BLaER1 treated with 17β-estradiol and CSF1 and Interleukin-3, amounts not matched to agents 10 nM and 100 nM (cell line): ENCODE data around the gene DCLRE1B.

Experiments
- H3K27ac ChIP-seq, 11 experiments: shearing (Covaris generic); formaldehyde crosslinking; 2 replicates each; pipeline ENCODE4 v1.8.1; 2022
- H3K27me3 ChIP-seq, 11 experiments: shearing (Covaris generic); formaldehyde crosslinking; 2 replicates each; pipeline ENCODE4 v1.8.1; 2022
- H3K36me3 ChIP-seq, 11 experiments: shearing (Covaris generic); formaldehyde crosslinking; 2 replicates each; pipeline ENCODE4 v1.8.1; 2022
- H3K4me1 ChIP-seq, 10 experiments: shearing (Covaris generic); formaldehyde crosslinking; 2 replicates each; pipeline ENCODE4 v1.8.1; 2022
- H3K4me2 ChIP-seq, 11 experiments: shearing (Covaris generic); formaldehyde crosslinking; 2 replicates each; pipeline ENCODE4 v1.8.1; 2022
- H3K4me3 ChIP-seq, 10 experiments: shearing (Covaris generic); formaldehyde crosslinking; 2 replicates each; pipeline ENCODE4 v1.8.1; 2022
- H3K9ac ChIP-seq, 11 experiments: shearing (Covaris generic); formaldehyde crosslinking; 2 replicates each; pipeline ENCODE4 v1.8.1; 2022
- H3K9me3 ChIP-seq, 11 experiments: shearing (Covaris generic); formaldehyde crosslinking; replicated peaks in 1 of 11; 2 replicates each; pipeline ENCODE4 v1.8.1; 2022
- H4K20me1 ChIP-seq, 11 experiments: shearing (Covaris generic); formaldehyde crosslinking; 2 replicates each; pipeline ENCODE4 v1.8.1; 2022
- Cebpa-rat ChIP-seq, 11 experiments: shearing (Covaris generic); IDR thresholded peaks; 2 replicates each; pipeline ENCODE4 v1.8.1; 2022

The DCLRE1B gene

DNA sequence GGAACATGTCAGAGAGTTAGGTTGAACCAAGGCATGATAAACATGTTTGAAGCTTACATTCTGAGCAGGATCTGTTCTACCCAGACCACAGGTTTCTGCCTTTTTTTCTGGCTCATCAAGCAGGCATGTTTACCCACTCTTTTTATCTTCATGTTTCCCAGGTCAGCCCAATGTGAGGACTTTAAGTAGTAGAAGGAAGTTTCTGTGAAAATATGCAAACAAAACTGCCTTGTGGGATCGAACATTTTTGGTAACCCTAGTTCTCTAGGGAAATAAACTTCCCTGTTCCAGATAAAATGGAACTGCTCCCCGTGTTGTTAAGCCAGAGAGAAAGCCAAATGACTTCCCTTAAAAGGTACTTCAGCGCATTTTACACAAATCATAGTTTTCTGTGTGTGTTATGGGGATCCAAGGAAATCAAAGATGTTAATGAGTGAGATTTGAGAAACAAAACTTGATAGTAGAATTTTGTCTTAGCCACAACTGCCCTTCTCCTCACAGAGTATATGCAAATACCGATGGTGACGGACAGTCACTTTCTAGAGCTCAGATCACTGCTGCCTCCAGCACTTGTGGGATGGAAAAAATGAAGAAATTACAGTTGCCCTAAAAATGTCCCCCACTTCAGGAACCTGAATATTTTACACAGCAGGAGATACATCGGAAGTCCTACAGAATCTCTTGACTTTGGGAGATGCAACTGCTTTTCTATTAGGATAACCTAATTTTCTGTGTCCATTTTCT is 23.2 kb downstream of the DCLRE1B start:
- Histone ChIP-seq H3K9ac (peak overlapping the region; percentile 87 to 99 (median 90)), H3K4me3 (peak overlapping the region; percentile 84 to 98 (median 90)), H3K4me1 (peaks cover 41 to 50% (median 45%) of the 10 kb centered on the region in 10 experiments), H4K20me1 (peaks cover 16 to 37% (median 35%) of the 10 kb centered on the region in 11 experiments), H3K9me3 (no peaks in the 10 kb centered on the region), H3K4me2 (peak overlapping the region; percentile 83 to 95 (median 92)), H3K27me3 (no peaks in the 10 kb centered on the region), H3K36me3 (peaks cover 0 to 2% (median 0%) of the 10 kb centered on the region in 11 experiments; a peak in 3 of 22 replicates), H3K27ac (peak overlapping the region; percentile 79 to 98 (median 88))
- TF ChIP-seq Cebpa-rat (IDR thresholded peaks at IDR 0.05) = no peak

GRCh38 chr1:113928941-113929749 is 24.0 kb downstream of the DCLRE1B start, which contains the start of gene HIPK1:
Gene HIPK1, plus strand, starts transcription at chr1:113929324.
- H3K27ac ChIP-seq = peak within 1 kb of the TSS; percentile 79 to 98 (median 88)

GRCh38 chr1:113929750-113930498 is 24.8 kb downstream of the DCLRE1B start:
- H3K4me3 ChIP-seq = peak overlapping the region; percentile 84 to 98 (median 90)
- H3K9me3 ChIP-seq = peaks cover 0 to 5% (median under 1%) of the 10 kb centered on the region in 11 experiments; a peak in 8 of 22 replicates
- peaks cover 23 to 53% (median 50%) of the 10 kb centered on the region in 11 experiments for H4K20me1 ChIP-seq
- peaks cover 44 to 60% (median 50%) of the 10 kb centered on the region in 10 experiments for H3K4me1 ChIP-seq
- TF ChIP-seq Cebpa-rat (IDR thresholded peaks at IDR 0.05) = no peak
- H3K4me2 ChIP-seq = peak overlapping the region; percentile 82 to 96 (median 88)
- peaks cover 0 to 17% (median 6%) of the 10 kb centered on the region in 11 experiments; a peak in 9 of 22 replicates for H3K36me3 ChIP-seq
- H3K9ac ChIP-seq = peak overlapping the region; percentile 87 to 99 (median 90)
- H3K27ac ChIP-seq = peak overlapping the region; percentile 79 to 98 (median 88)
- H3K27me3 ChIP-seq = no peaks in the 10 kb centered on the region

More at GRCh38 chr1:113928941-113929749, 24.0 kb downstream of the DCLRE1B start, which contains the start of gene HIPK1:
- peaks cover 46 to 54% (median 50%) of the 10 kb centered on the region in 10 experiments for H3K4me1 ChIP-seq
- peaks cover 21 to 45% (median 43%) of the 10 kb centered on the region in 11 experiments for H4K20me1 ChIP-seq
- H3K4me3 ChIP-seq = peak within 1 kb of the TSS; percentile 84 to 98 (median 90)
- H3K9ac ChIP-seq = peak within 1 kb of the TSS; percentile 87 to 99 (median 90)
- H3K27me3 ChIP-seq = no peaks in the 10 kb centered on the region
- peak within 1 kb of the TSS; percentile 86 to 96 (median 93) for H3K4me2 ChIP-seq
- TF ChIP-seq Cebpa-rat (IDR thresholded peaks at IDR 0.05) = no peak
- H3K9me3 ChIP-seq = no peaks in the 10 kb centered on the region
- peaks cover 0 to 9% (median 0%) of the 10 kb centered on the region in 11 experiments; a peak in 5 of 22 replicates for H3K36me3 ChIP-seq

DNA sequence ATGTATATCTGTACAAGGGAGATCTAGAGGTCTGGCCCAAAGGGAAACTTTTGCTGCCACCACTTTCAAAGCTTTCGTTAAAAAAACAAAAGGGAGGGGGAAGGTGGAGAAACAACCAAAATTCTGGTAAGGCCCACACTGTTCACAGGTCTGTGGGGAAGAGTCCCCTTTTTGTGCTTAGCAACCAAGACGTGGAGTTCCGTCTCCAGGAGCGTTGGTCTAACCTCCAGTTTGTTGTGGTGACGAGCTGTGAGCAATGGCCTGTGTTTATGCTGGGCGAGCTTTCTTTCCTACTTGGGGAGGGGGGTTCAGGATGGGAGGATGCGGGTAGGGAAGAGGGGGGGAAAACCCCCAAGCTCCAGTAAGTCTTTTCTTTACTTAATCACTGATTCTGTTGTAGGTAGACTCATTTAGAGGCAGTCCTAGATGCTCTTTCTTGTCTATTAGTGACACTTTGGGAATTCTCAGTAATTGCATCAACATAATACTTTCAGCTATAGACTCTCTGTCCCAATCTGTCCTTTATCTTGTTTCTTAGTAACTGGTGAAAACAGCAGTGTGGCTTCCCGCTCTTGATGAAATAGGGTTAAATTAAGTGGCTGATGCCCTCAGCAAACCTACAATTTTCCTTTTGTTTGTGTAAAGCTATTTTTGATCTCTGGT is 25.5 kb downstream of the DCLRE1B start:
- peak overlapping the region; percentile 79 to 98 (median 88) for H3K27ac ChIP-seq
- no peaks in the 10 kb centered on the region for H3K27me3 ChIP-seq
- H3K36me3 ChIP-seq = peaks cover 0 to 21% (median 7%) of the 10 kb centered on the region in 11 experiments; a peak in 10 of 22 replicates
- H3K4me3 ChIP-seq = peak overlapping the region; percentile 84 to 98 (median 90)
- peaks cover 0 to 9% (median 4%) of the 10 kb centered on the region in 11 experiments; a peak in 11 of 22 replicates for H3K9me3 ChIP-seq
- H3K4me1 ChIP-seq = peaks cover 44 to 60% (median 51%) of the 10 kb centered on the region in 10 experiments
- TF ChIP-seq Cebpa-rat (IDR thresholded peaks at IDR 0.05) = no peak
- H4K20me1 ChIP-seq = peaks cover 23 to 60% (median 57%) of the 10 kb centered on the region in 11 experiments
- peak overlapping the region; percentile 82 to 96 (median 88) for H3K4me2 ChIP-seq
- peak overlapping the region; percentile 87 to 99 (median 90) for H3K9ac ChIP-seq

- peaks cover 23 to 68% (median 65%) of the 10 kb centered on the region in 11 experiments for H4K20me1 ChIP-seq
- H3K9ac ChIP-seq = peak overlapping the region; percentile 87 to 99 (median 90)
- no peak for TF ChIP-seq Cebpa-rat (IDR thresholded peaks at IDR 0.05)
- no peaks in the 10 kb centered on the region for H3K27me3 ChIP-seq
- H3K4me1 ChIP-seq = peaks cover 47 to 63% (median 54%) of the 10 kb centered on the region in 10 experiments
- H3K27ac ChIP-seq = peak overlapping the region; percentile 79 to 98 (median 88); a peak in 21 of 22 replicates
- H3K4me3 ChIP-seq = peak overlapping the region; percentile 84 to 98 (median 90)
- peak overlapping the region; percentile 82 to 96 (median 88) for H3K4me2 ChIP-seq
- H3K36me3 ChIP-seq = peaks cover 0 to 21% (median 7%) of the 10 kb centered on the region in 11 experiments; a peak in 10 of 22 replicates
- peaks cover 0 to 9% (median 4%) of the 10 kb centered on the region in 11 experiments; a peak in 11 of 22 replicates for H3K9me3 ChIP-seq
These were observed 26.3 kb downstream of the DCLRE1B start for GRCh38 chr1:113931451-113931851.

GRCh38 chr1:113934006-113934405 is 28.9 kb downstream of the DCLRE1B start:
- H3K4me3 ChIP-seq = no peak overlapping the region

DNA sequence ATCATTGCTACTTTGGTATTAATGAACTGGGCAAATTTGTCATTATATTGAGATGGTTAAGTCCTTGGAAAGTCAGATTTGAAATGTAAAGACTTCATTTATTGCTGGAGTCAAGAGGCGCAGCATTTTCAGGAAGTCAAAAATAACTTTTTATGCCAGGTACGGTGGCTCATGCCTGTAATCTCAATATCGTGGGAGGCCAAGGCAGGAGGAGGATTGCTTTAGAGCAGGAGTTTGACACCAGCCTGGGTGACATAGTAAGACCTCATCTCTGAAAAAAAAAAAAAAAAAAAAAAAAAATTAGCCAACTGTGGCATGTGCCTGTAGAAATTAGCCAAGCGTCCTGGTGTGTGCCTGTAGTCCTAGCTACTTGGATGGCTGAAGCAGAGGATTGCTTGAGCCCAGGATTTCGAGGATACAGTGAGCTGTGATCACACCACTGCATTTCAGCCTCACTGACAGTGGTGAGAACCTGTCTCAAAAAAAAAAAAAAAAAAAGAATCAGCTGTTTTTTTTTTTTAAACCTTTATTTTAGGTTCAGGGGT is 29.5 kb downstream of the DCLRE1B start:
- H3K9ac ChIP-seq = no peak overlapping the region
- peaks cover 0 to 21% (median 7%) of the 10 kb centered on the region in 11 experiments; a peak in 10 of 22 replicates for H3K36me3 ChIP-seq
- no peak overlapping the region for H3K4me2 ChIP-seq
- no peak overlapping the region for H3K4me3 ChIP-seq
- H3K9me3 ChIP-seq = peaks cover 0 to 9% (median 4%) of the 10 kb centered on the region in 11 experiments; a peak in 11 of 22 replicates
- H3K27me3 ChIP-seq = no peaks in the 10 kb centered on the region
- peaks cover 47 to 99% (median 95%) of the 10 kb centered on the region in 11 experiments for H4K20me1 ChIP-seq
- no peak for TF ChIP-seq Cebpa-rat (IDR thresholded peaks at IDR 0.05)
- no peak overlapping the region for H3K27ac ChIP-seq
- peaks cover 53 to 74% (median 66%) of the 10 kb centered on the region in 10 experiments for H3K4me1 ChIP-seq

More at GRCh38 chr1:113934006-113934405, 28.9 kb downstream of the DCLRE1B start:
- Histone ChIP-seq H3K4me1 (peaks cover 47 to 69% (median 61%) of the 10 kb centered on the region in 10 experiments), H3K27me3 (no peaks in the 10 kb centered on the region), H4K20me1 (peaks cover 43 to 93% (median 89%) of the 10 kb centered on the region in 11 experiments), H3K9ac (no peak overlapping the region), H3K36me3 (peaks cover 0 to 21% (median 7%) of the 10 kb centered on the region in 11 experiments; a peak in 10 of 22 replicates), H3K4me2 (peak overlapping the region in 6 of 11 experiments; percentile 82 to 96 (median 91); a peak in 4 of 22 replicates), H3K9me3 (peaks cover 0 to 9% (median 4%) of the 10 kb centered on the region in 11 experiments; a peak in 11 of 22 replicates), H3K27ac (no peak overlapping the region)
- no peak for TF ChIP-seq Cebpa-rat (IDR thresholded peaks at IDR 0.05)
